Colonic mucosa (tissue), 4 donors: ENCODE results near the gene EFCAB11. TPM values are rescaled to one million over a fixed set of nuclear protein-coding genes. Genes with fewer than 3 reads are reported as not detected.

ENCODE experiments used
- DNase-seq: peaks from one replicate; pipeline ENCODE4 v3.0.0-alpha.2; 2020
- H3K27ac ChIP-seq: fragments of 200-600 bp; one replicate; pipeline ENCODE4 v1.8.0; 2021
- H3K27me3 ChIP-seq: fragments of 200-600 bp; one replicate; pipeline ENCODE4 v1.8.0; 2021
- H3K36me3 ChIP-seq: fragments of 200-600 bp; one replicate; pipeline ENCODE4 v1.8.0; 2021
- H3K4me1 ChIP-seq: fragments of 200-600 bp; one replicate; pipeline ENCODE4 v1.8.0; 2021; ENCODE audit warnings: mild to moderate bottlenecking
- H3K4me3 ChIP-seq: fragments of 200-600 bp; one replicate; pipeline ENCODE4 v1.8.0; 2021
- H3K9ac ChIP-seq, 2 donors: one replicate each; pipeline ENCODE4 v1.7.0; 2013; ENCODE audit warnings: control low read depth in 2 of 2, low read depth in 2 of 2, low read length in 2 of 2
- H3K9me3 ChIP-seq: fragments of 200-600 bp; one replicate; pipeline ENCODE4 v1.8.0; 2021
- CTCF ChIP-seq: fragments of 200-600 bp; IDR thresholded peaks from one replicate; pipeline ENCODE4 v1.8.0; 2022; ENCODE audit warnings: antibody characterized with exemption, mild to moderate bottlenecking
- intact Hi-C: fragments of 100-400 bp; cut with DNase I; formaldehyde crosslinking; loops from one replicate; pipeline ENCODE4 v1.14.1; 2022
- total RNA-seq, 2 donors: library from RNA; stranded (reverse); fragmentation: NEBNext Ultra II Directional in 1 of 2; extraction: Animal tissue kit (Norgen Biotek cat#: 25700) in 1 of 2; gene quantifications; one replicate each; pipeline ENCODE4 v1.2.1, GENCODE V29; 2021
- donor health status: healthy.
- donor health status: DM: no; HTN: no; CAD: no.
- donor health status: DM: no; HTN: no; CAD: no.

The EFCAB11 gene
- total RNA-seq, 2 donors from 2014 or later = 12.1 to 14.1 TPM

GRCh38 chr14:89990623-89991275 lies 36.2 kb upstream of the EFCAB11 start:
- Histone ChIP-seq H3K27me3 (no peaks in the 10 kb centered on the region), H3K9me3 (no peaks in the 10 kb centered on the region), H3K4me3 (no peak overlapping the region), H3K36me3 (peaks cover 5% of the 10 kb centered on the region), H3K4me1 (no peaks in the 10 kb centered on the region), H3K9ac (no peak overlapping the region), H3K27ac (no peak overlapping the region)
- intact Hi-C loops = no loop called here
- no peak for TF ChIP-seq CTCF
- DNase-seq = no peak

GRCh38 chr14:89990218-89990617 lies 35.7 kb upstream of the EFCAB11 start:
- Histone ChIP-seq H3K4me3 (no peak overlapping the region), H3K9me3 (no peaks in the 10 kb centered on the region), H3K4me1 (no peaks in the 10 kb centered on the region), H3K36me3 (peaks cover 5% of the 10 kb centered on the region), H3K9ac (no peak overlapping the region), H3K27me3 (no peaks in the 10 kb centered on the region), H3K27ac (no peak overlapping the region)
- TF ChIP-seq CTCF = no peak
- intact Hi-C loops = no loop called here
- no peak for DNase-seq

DNA sequence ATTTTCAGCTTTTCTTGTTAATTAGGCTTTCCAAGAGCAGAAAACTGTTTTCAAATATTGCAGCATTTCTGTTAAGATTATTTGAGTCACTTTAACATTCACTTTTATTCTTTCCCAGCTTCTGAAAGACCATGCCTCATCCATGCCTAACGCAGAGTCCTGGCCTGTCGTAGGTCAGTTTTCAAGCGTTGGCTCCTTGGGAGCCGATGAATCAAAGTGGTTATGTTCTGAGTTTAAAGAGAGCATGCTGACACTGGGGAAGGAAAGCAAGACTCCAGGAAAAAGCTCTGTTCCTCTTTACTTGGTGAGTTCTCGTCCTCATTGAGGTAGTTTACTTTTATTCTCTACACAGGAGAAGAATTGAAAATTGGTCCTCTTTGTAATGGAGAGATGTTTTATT lies 34.3 kb upstream of the EFCAB11 start:
- no peaks in the 10 kb centered on the region for H3K36me3 ChIP-seq
- no peaks in the 10 kb centered on the region for H3K4me1 ChIP-seq
- H3K9ac ChIP-seq = no peak overlapping the region
- H3K27me3 ChIP-seq = no peaks in the 10 kb centered on the region
- no peaks in the 10 kb centered on the region for H3K9me3 ChIP-seq
- intact Hi-C loops = no loop called here
- TF ChIP-seq CTCF = no peak
- H3K4me3 ChIP-seq = no peak overlapping the region
- H3K27ac ChIP-seq = no peak overlapping the region
- no peak for DNase-seq

DNA sequence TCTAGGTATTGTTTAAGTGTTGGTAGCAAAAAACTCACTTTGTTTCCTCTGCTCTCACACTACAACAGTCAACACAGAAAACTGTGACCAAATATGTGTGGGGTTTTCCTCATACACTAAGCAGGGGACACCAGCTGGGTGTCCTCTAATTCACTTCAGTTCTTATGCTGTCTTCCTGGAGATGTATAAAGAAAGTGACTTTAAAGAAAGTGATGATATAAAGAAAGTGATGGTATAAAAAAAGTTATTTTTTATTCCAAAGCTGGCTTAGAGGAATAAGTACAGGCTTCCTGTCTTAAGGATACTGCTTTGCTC lies 32.6 kb upstream of the EFCAB11 start:
- DNase-seq = no peak
- no peaks in the 10 kb centered on the region for H3K4me1 ChIP-seq
- no peak overlapping the region for H3K27ac ChIP-seq
- H3K36me3 ChIP-seq = no peaks in the 10 kb centered on the region
- no peak for TF ChIP-seq CTCF
- intact Hi-C loops = no loop called here
- no peaks in the 10 kb centered on the region for H3K9me3 ChIP-seq
- H3K4me3 ChIP-seq = no peak overlapping the region
- no peak overlapping the region for H3K9ac ChIP-seq
- no peaks in the 10 kb centered on the region for H3K27me3 ChIP-seq

GRCh38 chr14:89986462-89987160 lies 32.1 kb upstream of the EFCAB11 start:
- Histone ChIP-seq H3K27me3 (no peaks in the 10 kb centered on the region), H3K4me3 (no peak overlapping the region), H3K9me3 (no peaks in the 10 kb centered on the region), H3K27ac (no peak overlapping the region), H3K36me3 (no peaks in the 10 kb centered on the region), H3K4me1 (no peaks in the 10 kb centered on the region), H3K9ac (no peak overlapping the region)
- TF ChIP-seq CTCF = no peak
- intact Hi-C loops = no loop called here
- no peak for DNase-seq
